Fibroblast of pulmonary artery (primary cell): Measurements from ENCODE around the gene FOXK2.

ENCODE experiments used
- DNase-seq: peaks from one replicate; pipeline ENCODE4 v3.0.0-alpha.2; 2010; ENCODE audit warnings: low read depth
- H3K4me3 ChIP-seq: replicated peaks from 2 replicates; pipeline ENCODE4 v1.5.1; 2011; ENCODE audit warnings: low read depth, mild to moderate bottlenecking, control low read depth, low read length, moderate library complexity
- TF ChIP-seq, protein P1 (sequence below): IDR thresholded peaks from 2 replicates; pipeline ENCODE4 v1.5.1; 2011; ENCODE audit warnings: mild to moderate bottlenecking, control low read depth, low read length, inconsistent platforms; ENCODE audit errors: missing control alignments

Gene FOXK2

GRCh38 chr17:82611140-82612058 lies 91.9 kb downstream of the FOXK2 start:
- TF ChIP-seq, protein P1, sequence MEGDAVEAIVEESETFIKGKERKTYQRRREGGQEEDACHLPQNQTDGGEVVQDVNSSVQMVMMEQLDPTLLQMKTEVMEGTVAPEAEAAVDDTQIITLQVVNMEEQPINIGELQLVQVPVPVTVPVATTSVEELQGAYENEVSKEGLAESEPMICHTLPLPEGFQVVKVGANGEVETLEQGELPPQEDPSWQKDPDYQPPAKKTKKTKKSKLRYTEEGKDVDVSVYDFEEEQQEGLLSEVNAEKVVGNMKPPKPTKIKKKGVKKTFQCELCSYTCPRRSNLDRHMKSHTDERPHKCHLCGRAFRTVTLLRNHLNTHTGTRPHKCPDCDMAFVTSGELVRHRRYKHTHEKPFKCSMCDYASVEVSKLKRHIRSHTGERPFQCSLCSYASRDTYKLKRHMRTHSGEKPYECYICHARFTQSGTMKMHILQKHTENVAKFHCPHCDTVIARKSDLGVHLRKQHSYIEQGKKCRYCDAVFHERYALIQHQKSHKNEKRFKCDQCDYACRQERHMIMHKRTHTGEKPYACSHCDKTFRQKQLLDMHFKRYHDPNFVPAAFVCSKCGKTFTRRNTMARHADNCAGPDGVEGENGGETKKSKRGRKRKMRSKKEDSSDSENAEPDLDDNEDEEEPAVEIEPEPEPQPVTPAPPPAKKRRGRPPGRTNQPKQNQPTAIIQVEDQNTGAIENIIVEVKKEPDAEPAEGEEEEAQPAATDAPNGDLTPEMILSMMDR: no peak
- H3K4me3 ChIP-seq: no peak overlapping the region
- peak; percentile 65 for DNase-seq

DNA sequence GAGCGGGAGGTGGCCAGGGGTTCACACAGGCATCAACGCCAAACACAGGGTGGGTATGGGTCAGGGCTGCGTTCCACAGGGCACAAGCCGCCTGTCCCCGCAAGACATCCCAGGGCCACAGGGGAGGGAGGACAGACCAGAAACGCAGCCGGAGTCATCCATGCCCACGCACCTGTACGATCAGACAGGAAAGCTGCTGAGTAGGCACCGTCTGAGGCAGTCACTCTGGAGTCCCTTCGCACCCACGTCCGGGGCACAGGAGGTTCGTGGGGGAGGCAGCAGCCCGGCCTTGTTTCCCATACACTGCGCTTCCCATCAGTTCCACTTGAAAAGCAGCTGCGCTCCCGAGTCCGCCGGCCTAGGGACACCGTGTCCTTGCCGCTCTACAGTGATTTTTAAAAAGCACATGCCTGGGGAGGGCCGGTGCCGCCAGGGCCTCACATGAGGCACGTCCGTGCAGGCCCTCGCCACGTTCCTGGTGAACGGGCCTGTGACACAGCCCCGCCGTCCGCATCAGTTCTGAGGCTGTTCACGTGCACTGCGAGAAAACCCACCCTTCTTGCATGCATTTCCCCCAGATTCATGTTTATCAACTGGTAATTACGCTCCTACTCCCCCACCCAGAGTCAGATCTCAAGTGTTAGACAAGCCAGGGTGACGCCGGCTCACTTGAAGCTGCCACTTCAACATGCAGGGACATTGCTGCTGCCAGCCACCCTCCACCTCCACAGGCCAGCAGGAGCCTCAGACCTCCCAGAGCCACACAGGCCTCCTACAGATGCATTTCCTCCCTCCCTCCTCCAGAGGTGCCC lies 94.0 kb downstream of the FOXK2 start:
- no peak for DNase-seq
- TF ChIP-seq, protein P1: no peak
- H3K4me3 ChIP-seq: no peak overlapping the region

DNA sequence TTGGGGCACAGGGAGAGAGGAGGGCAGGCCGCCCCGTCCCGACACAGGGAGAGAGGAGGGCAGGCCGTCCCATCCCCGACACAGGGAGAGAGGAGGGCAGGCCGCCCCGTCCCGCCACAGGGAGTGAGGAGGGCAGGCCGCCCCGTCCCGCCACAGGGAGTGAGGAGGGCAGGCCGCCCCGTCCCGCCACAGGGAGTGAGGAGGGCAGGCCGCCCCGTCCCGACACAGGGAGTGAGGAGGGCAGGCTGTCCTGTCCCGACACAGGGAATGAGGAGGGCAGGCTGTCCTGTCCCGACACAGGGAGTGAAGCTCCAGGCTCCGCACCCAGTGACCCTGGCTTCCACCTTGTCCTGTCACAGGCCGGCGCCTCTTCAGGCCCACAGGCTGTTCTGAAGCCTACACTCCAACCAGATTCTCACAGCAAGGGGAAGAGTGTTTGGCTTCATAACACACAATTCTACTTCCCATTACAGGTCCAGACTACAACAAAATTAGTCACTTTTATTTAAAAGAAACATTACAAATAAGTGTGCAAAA lies 94.6 kb downstream of the FOXK2 start:
- TF ChIP-seq, protein P1: no peak
- no peak for DNase-seq
- no peak overlapping the region for H3K4me3 ChIP-seq

GRCh38 chr17:82615084-82616020 lies 95.8 kb downstream of the FOXK2 start:
- DNase-seq: no peak
- TF ChIP-seq, protein P1: no peak

DNA sequence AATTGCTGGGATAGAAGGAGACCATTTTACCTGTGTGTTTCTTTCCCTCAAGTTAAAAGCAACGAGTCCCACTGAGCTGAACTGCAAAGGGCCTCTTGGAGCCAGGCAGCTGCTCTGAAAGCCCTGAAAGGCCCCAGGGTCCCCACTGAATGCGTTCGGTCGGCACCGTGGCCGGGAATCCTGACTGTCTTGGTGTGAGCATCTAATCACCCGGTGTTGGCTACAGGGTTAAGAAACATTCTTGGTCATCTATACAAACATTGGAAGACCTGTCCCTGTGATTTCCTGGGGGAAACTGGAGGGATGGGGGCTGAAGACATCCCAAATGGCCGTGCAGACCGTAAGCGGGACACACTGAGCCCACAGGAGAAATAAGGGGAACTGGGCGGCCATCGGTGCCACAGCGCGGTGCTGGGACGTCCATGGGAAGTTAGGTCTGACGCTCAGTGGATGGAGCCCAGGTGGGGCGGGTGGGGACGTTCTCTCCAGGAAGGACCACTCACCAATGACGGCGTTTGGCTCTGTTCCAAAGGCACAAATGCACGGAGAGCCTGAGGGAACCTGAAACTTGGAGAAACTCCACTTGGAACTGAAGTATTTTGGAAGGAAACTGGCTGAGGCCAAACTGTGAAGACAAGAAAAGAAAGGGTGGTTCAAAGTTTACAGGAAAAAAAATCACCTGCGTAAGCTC lies 96.6 kb downstream of the FOXK2 start:
- TF ChIP-seq, protein P1: no peak
- no peak for DNase-seq

More at GRCh38 chr17:82615084-82616020, 95.8 kb downstream of the FOXK2 start:
- no peak overlapping the region for H3K4me3 ChIP-seq

More for the DNA sequence above, 96.6 kb downstream of the FOXK2 start:
- H3K4me3 ChIP-seq: no peak overlapping the region
